Measurements from ENCODE around the gene CLEC17A.
"Not testable (repeated sequence)": the region's sequence is repeated elsewhere in the genome, so short reads cannot be mapped to it uniquely, and the experiment has no call there.

Gene CLEC17A

DNA sequence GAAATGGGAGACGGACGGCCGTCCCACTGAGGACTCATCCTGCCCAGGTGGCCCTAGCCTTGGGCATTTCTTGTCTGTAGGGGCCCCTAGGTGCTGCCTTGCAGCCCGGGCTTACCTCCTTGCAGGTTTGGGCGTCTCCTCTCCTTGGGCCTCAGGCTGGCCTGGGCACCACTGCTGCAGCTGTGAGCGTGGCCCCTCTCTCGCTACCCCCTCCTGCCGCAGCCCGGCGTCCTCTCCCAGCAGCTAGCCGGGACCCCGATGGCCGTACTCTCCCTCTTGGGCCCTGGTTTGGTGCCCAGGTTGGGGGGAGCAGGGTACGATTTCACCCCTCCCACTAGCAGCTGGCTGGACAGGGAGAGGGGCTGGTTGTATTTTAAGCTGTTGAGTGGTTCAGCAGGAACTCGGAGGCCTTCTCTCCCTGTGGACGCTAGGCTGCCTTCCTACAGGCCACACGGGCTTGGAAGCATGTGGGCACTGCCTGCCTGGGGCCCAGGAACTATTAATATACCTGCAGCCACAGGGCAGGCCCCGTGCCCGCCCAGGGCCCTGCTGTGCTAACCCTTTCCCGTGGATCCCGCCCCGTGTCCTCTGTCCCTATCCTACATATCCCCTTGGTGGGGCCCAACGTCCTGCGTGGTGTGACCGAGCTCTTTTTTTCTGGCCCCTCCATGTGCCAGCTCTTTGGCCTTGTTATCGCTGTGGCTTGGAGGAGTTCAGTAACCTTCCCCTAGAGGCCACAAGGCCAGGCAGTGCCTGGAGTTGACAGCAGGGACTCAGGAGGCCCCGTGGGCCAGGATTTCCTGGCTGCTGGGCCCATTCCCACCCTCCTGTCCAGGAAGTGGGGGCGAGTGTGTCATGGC, 22.7 kb upstream of the CLEC17A start:
- no peak for DNase-seq (ENCODE audit: low spot score)

DNA sequence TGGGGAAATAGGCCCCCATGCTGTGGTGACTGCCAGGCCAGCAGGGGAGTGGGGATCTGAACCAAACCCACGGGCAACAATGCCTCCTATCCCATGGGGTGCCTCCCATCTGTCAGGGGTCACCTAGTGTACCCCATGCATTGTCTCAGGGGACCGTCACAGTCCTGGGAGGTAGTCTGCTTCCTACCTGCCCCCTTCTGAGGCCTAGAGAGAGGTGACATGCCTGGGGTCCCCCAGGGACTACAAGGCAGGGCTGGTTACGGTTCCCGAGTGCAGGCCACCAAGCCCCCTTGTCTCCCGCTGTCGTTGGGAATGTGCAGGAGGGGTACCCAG, 22.1 kb upstream of the CLEC17A start:
- DNase-seq (ENCODE audit: low spot score): no peak

DNA sequence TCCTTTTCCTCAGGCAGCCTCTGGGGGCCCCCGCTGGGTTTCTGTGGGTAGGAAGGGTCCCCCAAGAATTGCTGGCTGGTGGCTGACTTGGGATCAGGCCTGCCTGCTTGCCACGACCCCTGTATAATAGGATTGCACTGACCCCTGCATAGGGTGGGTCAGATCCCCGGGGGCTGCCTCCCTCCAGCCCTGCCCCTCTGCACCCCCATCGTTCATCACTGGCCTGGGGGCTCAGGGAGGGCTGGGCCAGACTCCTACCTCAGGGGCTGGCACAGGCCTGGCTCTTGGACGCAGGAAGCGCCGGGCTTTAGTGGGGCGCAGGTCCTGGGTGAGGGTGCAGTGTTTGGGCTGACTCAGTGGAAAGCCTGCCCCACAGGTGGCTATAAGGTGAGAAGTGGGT, 21.6 kb upstream of the CLEC17A start:
- no peak for DNase-seq (ENCODE audit: low spot score)

DNA sequence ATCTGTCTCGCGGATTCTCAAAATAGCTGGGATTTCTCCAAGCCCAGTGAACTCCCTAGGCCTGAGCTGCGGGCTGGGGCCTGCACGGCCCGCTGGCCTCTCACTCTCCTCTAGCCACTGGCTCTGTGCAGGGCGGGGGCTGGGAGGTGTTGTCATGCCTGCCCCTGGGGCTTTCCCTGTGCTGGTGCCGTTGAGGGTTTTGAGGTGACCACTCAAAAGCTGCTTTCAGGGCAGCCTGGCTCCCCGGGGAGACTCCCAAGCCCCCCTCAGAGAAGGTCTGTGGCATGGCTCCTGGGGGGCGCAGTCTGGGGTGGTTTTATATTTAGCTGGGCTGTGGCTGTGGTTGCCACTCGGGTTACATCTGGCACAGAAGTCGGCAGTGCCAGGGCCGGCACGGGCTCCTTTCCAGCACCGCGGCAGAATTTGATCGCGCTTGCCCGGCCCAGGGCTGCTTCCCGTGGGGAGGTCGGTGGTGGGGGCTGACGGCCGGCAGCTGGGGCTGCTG, 21.0 kb upstream of the CLEC17A start:
- DNase-seq (ENCODE audit: low spot score): no peak

DNA sequence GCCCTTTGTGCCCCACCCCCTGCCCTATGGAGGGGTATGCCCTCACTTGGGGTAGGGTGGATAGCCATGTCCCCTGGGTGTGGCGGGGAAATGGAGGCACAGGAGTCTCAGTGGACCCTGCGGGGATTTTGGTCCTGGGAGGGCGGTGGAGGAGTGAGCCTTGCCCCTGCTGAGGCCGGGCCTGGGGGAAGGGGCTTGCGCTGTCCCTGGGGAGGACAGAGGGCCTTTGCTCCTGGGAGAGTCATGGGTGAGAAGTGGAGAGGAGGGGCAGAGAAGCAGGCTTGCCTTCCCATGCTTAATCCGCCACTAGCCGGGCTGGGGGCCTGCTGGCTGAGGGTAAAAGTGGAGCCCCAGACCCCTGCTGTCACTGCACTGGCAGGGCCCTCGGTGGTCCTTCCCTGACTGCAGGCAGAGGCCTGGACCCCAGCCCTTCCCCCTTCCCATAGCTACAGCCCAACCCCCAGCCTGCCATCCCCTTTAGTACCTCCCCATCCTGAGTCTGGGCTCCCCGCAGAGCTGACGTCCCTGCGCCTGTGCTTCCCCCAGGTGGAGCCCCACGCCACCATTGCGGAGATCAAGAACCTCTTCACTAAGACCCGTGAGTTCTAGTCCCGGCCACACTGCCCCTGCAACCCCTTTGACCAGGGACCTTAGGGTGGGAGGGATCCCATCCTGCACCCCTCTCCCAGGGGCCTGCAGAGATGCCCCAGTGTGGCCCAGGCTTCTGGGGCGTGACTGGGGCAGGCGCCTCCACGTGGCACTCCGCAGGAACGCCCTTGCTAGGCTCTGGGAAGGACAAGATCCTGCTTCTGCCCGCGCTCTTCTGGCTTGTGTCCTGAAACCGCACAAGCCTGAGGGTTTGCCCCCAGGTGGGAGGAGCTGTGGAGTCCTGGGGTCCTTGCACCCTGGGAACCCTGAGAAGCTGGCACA, 20.0 kb upstream of the CLEC17A start:
- no peak for DNase-seq (ENCODE audit: low spot score)

DNA sequence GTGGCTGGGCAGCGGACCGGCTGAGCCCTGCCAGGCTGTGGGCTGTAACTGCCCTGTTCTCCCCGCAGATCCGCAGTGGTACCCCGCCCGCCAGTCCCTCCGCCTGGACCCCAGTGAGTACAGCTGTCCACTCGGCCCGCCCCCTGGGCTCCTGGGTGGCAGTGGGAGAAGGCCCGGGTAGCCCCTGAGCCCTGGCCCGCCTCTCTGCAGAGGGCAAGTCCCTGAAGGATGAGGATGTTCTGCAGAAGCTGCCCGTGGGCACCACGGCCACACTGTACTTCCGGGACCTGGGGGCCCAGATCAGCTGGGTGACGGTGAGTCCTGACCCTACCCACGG, 19.3 kb upstream of the CLEC17A start:
- no peak for DNase-seq (ENCODE audit: low spot score)

DNA sequence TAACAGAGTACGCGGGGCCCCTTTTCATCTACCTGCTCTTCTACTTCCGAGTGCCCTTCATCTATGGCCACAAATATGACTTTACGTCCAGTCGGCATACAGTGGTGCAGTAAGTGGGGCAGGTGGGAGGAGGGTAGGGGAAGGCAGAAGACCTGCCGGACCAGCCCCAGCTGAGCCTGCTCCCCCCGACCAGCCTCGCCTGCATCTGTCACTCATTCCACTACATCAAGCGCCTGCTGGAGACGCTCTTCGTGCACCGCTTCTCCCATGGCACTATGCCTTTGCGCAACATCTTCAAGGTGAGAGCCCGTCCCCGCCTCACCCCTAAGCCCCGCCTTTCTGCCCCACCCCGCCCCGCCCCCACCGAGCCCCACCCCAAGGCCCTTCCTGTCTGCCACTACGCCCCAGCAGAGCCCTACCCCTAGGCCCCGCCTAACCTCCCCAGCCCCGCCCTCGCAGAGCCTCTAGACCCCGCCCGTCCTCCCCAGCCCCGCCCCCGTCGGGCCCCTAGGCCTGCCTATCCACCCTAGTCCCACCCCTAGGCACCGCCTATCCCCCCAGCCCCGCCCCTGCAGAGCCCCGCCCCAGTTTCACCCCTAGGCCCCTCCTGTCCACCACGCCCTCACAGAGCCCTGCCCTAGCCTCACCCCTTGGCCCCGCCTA, 18.8 kb upstream of the CLEC17A start:
- DNase-seq (ENCODE audit: low spot score): peak; percentile 63

DNA sequence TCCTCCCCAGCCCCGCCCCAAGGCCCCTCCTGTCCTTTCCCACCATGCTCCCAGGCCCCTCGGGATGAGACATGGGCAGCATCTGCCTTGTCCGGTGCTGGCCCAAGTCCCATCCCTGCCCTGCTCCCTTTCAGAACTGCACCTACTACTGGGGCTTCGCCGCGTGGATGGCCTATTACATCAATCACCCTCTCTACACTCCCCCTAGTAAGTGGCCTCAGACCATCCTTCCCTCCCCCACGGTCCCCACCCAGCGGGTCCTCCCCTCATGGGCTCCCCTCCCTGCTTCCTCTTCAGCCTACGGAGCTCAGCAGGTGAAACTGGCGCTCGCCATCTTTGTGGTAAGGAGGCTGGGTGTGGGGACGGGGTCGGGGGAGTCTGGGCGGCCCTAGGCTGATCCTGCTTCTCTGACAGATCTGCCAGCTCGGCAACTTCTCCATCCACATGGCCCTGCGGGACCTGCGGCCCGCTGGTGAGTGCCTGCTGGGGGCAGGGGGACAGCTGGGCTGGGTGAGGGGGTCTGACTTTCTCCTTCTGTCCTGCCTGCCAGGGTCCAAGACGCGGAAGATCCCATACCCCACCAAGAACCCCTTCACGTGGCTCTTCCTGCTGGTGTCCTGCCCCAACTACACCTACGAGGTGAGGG, 18.1 kb upstream of the CLEC17A start:
- not testable (repeated sequence) for DNase-seq (ENCODE audit: low spot score)

DNA sequence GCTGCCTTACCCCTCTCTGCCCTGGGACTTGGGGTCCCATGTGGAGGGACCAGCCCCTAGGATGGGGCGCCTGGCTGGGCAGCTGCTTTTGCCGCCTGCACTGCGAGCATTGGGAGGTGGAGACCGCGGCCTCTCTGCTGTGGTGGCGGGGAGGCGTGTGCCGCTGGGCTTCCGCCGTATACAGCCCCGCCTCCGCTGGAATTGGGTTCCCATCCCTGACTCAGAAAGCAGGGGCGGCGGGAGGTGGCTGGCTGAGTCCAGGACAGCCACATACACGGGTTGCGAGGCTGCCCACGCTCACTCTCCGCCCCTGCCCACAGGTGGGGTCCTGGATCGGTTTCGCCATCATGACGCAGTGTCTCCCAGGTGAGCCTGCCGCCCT, 17.6 kb upstream of the CLEC17A start:
- no peak for DNase-seq (ENCODE audit: low spot score)

DNA sequence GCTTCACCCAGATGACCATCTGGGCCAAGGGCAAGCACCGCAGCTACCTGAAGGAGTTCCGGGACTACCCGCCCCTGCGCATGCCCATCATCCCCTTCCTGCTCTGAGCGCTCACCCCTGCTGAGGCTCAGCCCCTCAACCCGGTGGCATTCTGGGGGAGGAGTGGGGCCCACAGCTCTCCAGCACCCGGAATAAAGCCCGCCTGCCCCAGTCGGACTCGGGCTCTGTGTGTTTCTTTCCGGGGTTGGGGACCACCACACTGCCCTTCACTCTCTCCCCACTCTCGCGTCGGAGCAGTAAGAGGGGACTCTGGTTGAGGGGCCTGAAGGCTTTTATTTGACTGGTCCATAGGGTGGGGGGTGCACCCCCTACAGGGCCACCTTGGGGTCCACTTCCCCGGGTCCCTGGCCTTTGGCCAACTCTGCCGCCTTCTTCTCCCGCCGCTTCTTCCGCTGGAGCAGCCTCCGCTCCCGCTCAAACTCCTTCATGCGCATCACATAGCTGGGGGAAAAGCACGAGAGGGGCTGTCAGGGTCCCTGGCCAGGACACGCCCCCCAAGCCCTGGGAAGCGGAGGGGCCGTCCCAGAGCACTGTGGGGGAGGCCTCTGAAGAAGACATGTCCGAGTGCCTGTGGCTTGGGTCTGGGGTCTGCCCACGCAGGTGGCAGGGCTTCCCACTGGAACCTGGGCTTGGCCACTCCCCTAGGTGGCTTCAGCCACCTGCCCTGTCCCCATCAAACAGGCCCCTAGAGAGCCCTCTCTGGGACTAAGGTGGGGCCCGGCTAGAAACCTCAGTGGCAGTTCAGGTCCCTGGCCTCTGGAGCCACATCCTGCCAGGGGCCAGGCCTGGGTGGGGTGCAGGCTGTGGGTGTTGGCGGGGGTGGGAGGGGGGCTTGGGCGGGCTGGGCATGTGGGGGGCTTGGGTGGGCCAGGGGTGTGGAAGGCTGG, 16.8 kb upstream of the CLEC17A start:
- DNase-seq (ENCODE audit: low spot score): no peak

DNA sequence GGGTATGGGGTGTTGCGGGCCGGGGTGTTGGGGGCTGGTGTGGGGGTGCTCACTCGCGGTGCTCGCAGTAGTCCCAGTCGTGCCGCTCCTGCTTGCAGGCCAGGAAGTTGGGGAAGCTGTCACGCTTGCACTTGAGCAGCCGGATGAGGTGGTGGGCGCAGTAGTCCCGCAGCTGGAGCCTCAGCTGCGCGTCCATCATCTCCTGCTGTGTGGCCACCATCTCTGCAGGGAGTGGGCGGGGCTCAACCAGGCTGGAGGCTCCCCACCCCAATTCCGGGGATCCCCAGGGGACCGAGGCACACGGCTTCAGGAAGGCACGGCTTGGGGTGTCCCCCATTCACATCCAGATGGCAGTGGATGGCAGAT, 16.2 kb upstream of the CLEC17A start:
- DNase-seq (ENCODE audit: low spot score): no peak

DNA sequence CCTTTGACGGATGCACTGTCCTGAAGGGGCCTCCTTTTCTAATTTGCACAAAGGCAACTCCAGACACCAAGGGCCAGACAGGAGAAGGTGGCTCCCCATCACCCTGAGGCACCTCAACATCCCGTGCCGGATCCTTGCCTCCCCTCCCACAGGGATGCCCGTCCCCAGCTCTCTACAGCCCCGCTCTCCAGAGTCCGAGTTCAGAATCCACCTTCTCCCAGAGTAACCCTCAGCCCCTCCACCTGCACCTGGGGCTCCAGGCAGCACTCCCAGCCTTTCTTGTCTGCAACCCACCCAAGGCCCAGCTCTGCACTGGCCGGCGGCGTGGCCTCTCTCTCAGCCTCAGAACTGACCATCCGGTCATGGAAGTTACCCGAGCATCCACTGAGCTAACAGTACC, 15.8 kb upstream of the CLEC17A start:
- no peak for DNase-seq (ENCODE audit: low spot score)

DNA sequence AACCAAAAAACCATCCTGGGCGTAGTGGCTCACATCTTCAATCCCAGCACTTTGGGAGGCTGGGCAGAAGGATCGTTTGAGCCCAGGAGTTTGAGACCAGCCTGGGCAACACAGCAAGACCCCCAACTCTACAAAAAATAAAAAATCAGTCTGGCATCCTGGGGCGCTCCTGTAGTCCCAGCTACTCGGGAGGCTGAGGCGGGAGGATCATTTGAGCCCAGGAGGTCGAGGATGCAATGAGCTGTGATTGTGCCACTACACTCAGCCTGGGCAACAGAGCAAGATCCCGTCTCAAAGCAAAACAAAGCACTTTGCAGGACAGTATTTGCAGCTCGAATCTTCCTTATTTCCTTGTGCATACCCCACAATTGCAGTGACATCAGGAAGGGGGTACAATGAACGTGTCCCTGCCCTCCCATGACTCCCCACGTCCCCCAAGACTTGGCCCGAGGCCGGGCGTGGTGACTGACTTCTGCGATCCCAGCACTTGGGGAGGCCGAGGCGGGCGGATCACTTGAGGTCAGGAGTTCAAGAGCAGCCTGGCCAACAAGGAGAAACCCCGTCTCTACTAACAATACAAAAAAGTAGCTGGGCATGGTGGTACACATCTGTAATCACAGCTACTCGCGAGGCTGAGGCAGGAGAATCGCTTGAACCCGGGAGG, 11.9 kb upstream of the CLEC17A start:
- no peak for DNase-seq (ENCODE audit: low spot score)

DNA sequence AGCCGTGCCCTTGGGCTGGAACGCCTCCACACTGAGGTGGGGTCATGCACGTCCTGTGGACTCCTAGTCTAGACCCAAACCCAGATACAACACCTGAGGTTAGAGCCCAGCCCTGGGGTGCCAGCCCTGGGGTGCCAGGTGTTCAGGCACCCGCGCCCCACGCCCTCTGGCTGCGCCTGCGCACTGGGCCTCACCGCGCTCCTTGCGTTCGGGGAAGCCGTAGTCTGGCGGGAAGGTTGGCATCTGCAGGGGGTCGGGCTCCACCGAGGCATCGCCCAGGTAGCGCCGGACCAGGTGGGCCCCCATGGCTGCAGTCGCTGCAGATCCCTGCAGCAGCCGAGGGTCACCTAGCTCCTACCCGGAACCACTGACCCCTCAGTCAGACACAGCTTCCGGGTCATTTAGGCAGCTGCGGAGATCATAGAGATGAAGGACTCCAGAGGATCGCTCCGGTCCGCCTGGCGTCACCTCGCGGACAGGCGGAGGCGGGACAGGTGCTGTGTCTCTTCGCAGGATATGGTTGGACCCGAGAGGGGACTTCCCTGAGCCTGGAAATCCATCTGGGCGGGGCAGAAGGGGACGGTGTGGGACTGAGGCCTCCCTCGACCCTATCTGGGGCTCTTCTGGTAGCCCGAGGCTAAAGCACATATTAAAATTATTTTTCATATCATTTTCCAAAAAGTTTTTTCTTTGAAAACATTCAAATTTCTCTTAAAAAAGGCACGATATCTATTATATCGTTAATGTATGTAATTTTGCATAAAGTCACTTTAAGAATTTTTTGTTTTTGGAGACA, 11.0 kb upstream of the CLEC17A start, which contains the start of gene NDUFB7:
TSS of gene NDUFB7 (minus strand) at position 372 of the 796 bp plus-strand sequence. CDS start at position 306, 66 bp downstream.
- peak; percentile 84 for DNase-seq (ENCODE audit: low spot score)

DNA sequence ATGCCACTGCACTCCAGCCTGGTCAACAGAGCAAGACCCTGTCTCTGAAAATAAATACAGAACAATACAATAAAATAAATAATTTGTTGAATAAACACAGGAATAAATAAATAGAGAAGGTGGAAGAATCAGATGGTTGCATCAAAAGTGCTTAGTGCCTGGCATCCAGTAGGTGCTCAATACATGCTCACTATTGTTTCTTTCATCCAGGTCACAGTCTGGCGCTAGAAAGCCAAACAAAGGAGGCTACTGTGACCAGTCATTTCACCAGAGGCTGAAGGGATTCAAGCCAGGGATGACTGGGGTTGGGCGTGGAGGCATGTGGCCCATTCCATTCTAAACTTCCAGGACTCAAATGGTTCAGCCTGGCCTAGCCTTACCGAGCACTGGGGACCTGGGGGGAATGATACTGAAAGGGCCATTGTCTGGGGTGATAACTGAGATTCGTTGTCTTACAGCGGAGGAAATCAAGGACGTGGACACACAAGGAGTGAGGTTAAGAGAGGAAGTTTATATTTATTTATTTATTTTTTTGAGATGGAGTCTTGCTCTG, 7.4 kb upstream of the CLEC17A start:
- DNase-seq (ENCODE audit: low spot score): no peak

DNA sequence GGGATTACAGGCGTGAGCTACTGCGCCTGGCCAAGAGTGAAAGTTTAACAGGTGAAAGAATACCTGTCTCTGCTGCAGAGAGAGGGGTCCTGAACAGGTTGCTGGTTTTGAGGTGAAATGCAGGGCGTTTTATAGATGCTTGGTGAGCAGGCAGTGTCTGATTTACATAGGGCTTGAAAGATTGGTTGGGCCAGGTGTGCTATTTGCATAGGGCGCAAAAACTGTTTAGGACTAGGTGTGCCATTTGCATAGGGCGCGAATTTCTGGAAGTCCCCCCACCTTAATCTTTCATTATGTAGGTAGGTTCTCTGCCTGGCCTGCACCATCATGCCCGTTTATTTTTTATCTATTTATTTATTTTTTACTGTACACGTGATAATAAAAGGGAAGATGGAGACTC, 6.5 kb upstream of the CLEC17A start:
- no peak for DNase-seq (ENCODE audit: low spot score)

DNA sequence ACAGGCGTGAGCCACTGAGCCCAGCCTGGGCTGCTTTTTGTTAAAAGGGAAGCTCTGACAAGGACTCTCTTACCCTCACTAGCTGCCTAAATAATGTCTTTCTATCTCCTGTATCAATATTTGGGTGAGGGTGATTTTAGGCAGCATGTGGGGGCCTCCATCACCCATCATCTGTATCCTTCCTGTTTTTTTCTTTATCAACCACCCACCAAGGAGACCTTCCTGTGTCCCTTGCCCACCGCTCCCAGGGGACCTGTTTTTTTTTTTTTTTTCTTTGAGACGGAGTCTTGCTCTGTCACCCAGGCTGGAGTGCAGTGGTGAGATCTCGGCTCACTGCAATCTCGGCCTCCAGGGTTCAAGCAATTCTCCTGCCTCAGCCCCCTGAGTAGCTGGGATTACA, 5.6 kb upstream of the CLEC17A start:
- DNase-seq (ENCODE audit: low spot score): no peak

DNA sequence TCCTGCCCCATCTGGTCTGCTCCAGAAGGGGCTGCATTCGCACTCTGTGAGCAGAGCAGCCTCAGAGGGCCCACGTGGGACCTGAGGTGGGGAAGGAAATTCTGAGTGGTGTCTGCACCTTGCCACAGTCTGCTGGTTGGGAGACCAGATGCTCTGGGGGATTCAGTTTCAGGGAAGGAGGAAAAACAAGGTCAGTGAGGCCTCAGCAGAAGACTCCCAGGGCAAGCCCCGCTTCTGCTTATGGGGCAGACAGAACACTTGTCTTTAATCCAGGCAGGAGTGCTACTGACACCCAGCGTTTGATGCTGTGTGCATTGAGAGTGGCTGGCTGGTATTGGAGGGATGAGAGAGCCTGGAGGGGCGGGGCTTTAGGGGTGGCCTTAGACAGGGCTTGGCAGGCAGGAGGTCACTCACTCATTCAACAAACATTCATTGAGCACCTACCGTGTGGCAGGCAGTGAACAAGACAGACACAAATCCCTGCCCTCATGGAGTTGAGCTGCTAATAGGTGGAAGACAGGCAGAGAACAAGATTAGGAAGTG, 4.9 kb upstream of the CLEC17A start:
- DNase-seq (ENCODE audit: low spot score): peak; percentile 43

Data from germinal center (tissue), 1 donor.